Mesodermal cell (in vitro differentiated cells): ENCODE data around the gene CADM2.

Experiments used
- H3K27ac ChIP-seq: 2 replicates; pipeline ENCODE4 v1.7.0; 2013; ENCODE audit warnings: mild to moderate bottlenecking, low read depth, low read length, moderate library complexity; ENCODE audit not compliant: severe bottlenecking
- H3K36me3 ChIP-seq: 2 replicates; pipeline ENCODE4 v1.7.1; 2013; ENCODE audit warnings: mild to moderate bottlenecking, low read length, moderate library complexity; ENCODE audit not compliant: control insufficient read depth, insufficient read depth
- H3K4me1 ChIP-seq: one replicate; pipeline ENCODE4 v1.7.1; 2013; ENCODE audit warnings: mild to moderate bottlenecking, low read length; ENCODE audit not compliant: insufficient read depth, control insufficient read depth, poor library complexity, severe bottlenecking
- H3K4me3 ChIP-seq: 2 replicates; pipeline ENCODE4 v1.7.0; 2013; ENCODE audit warnings: low read length, control low read depth, mild to moderate bottlenecking; ENCODE audit not compliant: insufficient read depth, poor library complexity, severe bottlenecking; ENCODE audit errors: extremely low read depth
- H3K9me3 ChIP-seq: 2 replicates; pipeline ENCODE4 v1.7.1; 2013; ENCODE audit warnings: mild to moderate bottlenecking, low read length, moderate library complexity; ENCODE audit not compliant: control insufficient read depth
- WGBS, 2 experiments: methylation state at CpG; one replicate each; pipeline ENCODE4 v1.1.5; 2013; ENCODE audit warnings: missing lambda C conversion rate in 2 of 2; ENCODE audit not compliant: insufficient coverage in 2 of 2; 5-methylcytosine and 5-hydroxymethylcytosine counted together

The CADM2 gene

GRCh38 chr3:85304360-85304964 lies 345.7 kb downstream of the CADM2 start:
- Histone ChIP-seq H3K27ac (no peak overlapping the region), H3K4me3 (no peak overlapping the region), H3K4me1 (no peaks in the 10 kb centered on the region), H3K36me3 (no peaks in the 10 kb centered on the region), H3K9me3 (no peaks in the 10 kb centered on the region)
- 92% methylated on average over 2 of the region's 3 CpGs; no CpG with 5 or more reads in 1 of the 2 experiments for WGBS, 2 experiments

- Histone ChIP-seq H3K9me3 (no peaks in the 10 kb centered on the region), H3K4me1 (no peaks in the 10 kb centered on the region), H3K27ac (no peak overlapping the region), H3K36me3 (no peaks in the 10 kb centered on the region), H3K4me3 (no peak overlapping the region)
- WGBS, 2 experiments = no CpG with 5 or more reads among the region's 3 CpGs
Observed at GRCh38 chr3:85312331-85312730, 353.5 kb downstream of the CADM2 start.

GRCh38 chr3:85313380-85313779 lies 354.6 kb downstream of the CADM2 start:
- H3K4me1 ChIP-seq = no peaks in the 10 kb centered on the region
- no peak overlapping the region for H3K27ac ChIP-seq
- H3K4me3 ChIP-seq = no peak overlapping the region
- H3K36me3 ChIP-seq = no peaks in the 10 kb centered on the region
- H3K9me3 ChIP-seq = no peaks in the 10 kb centered on the region
- WGBS, 2 experiments = 100% methylated on average over 1 of the region's 1 CpG

GRCh38 chr3:85316252-85316651 lies 357.5 kb downstream of the CADM2 start:
- Histone ChIP-seq H3K36me3 (no peaks in the 10 kb centered on the region), H3K4me1 (no peaks in the 10 kb centered on the region), H3K9me3 (no peaks in the 10 kb centered on the region), H3K27ac (no peak overlapping the region), H3K4me3 (no peak overlapping the region)
- 83% methylated on average over 1 of the region's 1 CpG; no CpG with 5 or more reads in 1 of the 2 experiments for WGBS, 2 experiments

- Histone ChIP-seq H3K9me3 (no peaks in the 10 kb centered on the region), H3K4me1 (no peaks in the 10 kb centered on the region), H3K4me3 (no peak overlapping the region), H3K27ac (no peak overlapping the region), H3K36me3 (no peaks in the 10 kb centered on the region)
- no CpG with 5 or more reads among the region's 3 CpGs for WGBS, 2 experiments
Observed at GRCh38 chr3:85321892-85322291, 363.1 kb downstream of the CADM2 start.

GRCh38 chr3:85330071-85330470 lies 371.3 kb downstream of the CADM2 start:
- Histone ChIP-seq H3K9me3 (no peaks in the 10 kb centered on the region), H3K36me3 (no peaks in the 10 kb centered on the region), H3K4me1 (no peaks in the 10 kb centered on the region), H3K27ac (no peak overlapping the region), H3K4me3 (no peak overlapping the region)
- no CpG with 5 or more reads among the region's 2 CpGs for WGBS, 2 experiments

- H3K9me3 ChIP-seq = no peaks in the 10 kb centered on the region
- no peak overlapping the region for H3K27ac ChIP-seq
- WGBS, 2 experiments = no CpG with 5 or more reads among the region's 2 CpGs
- H3K4me3 ChIP-seq = no peak overlapping the region
- H3K36me3 ChIP-seq = no peaks in the 10 kb centered on the region
- H3K4me1 ChIP-seq = no peaks in the 10 kb centered on the region
Observed at GRCh38 chr3:85337895-85338294, 379.1 kb downstream of the CADM2 start.

- Histone ChIP-seq H3K4me3 (no peak overlapping the region), H3K36me3 (no peaks in the 10 kb centered on the region), H3K9me3 (no peaks in the 10 kb centered on the region), H3K27ac (no peak overlapping the region), H3K4me1 (no peaks in the 10 kb centered on the region)
- 20 to 35% methylated on average over 1 to 2 of the region's 3 CpGs for WGBS, 2 experiments
Observed at GRCh38 chr3:85342915-85343314, 384.1 kb downstream of the CADM2 start.

GRCh38 chr3:85355572-85355971 lies 396.8 kb downstream of the CADM2 start:
- Histone ChIP-seq H3K9me3 (no peaks in the 10 kb centered on the region), H3K4me3 (no peak overlapping the region), H3K36me3 (no peaks in the 10 kb centered on the region), H3K27ac (no peak overlapping the region), H3K4me1 (no peaks in the 10 kb centered on the region)
- 86 to 94% methylated on average over 3 of the region's 4 CpGs for WGBS, 2 experiments

- H3K27ac ChIP-seq = no peak overlapping the region
- WGBS, 2 experiments = 9 to 10% methylated on average over 1 to 2 of the region's 6 CpGs
Observed at GRCh38 chr3:85360742-85361387, 402.1 kb downstream of the CADM2 start.

GRCh38 chr3:85364296-85364909 lies 405.6 kb downstream of the CADM2 start:
- WGBS, 2 experiments = 80% methylated on average over 1 of the region's 5 CpGs; no CpG with 5 or more reads in 1 of the 2 experiments
- Histone ChIP-seq H3K36me3 (no peaks in the 10 kb centered on the region), H3K4me3 (no peak overlapping the region), H3K4me1 (no peaks in the 10 kb centered on the region), H3K27ac (no peak overlapping the region), H3K9me3 (no peaks in the 10 kb centered on the region)

More at GRCh38 chr3:85360742-85361387, 402.1 kb downstream of the CADM2 start:
- Histone ChIP-seq H3K4me1 (no peaks in the 10 kb centered on the region), H3K4me3 (no peak overlapping the region), H3K9me3 (no peaks in the 10 kb centered on the region), H3K36me3 (no peaks in the 10 kb centered on the region)
